ENCODE data around the gene PTK6.

Gene PTK6

GRCh38 chr20:63543131-63543530 is 6.0 kb upstream of the PTK6 start:
- no peak for DNase-seq (ENCODE audit: low read depth)

GRCh38 chr20:63542696-63543095 is 5.5 kb upstream of the PTK6 start:
- DNase-seq (ENCODE audit: low read depth): no peak

- no peak for DNase-seq (ENCODE audit: low read depth)
These were observed 4.9 kb upstream of the PTK6 start for GRCh38 chr20:63542031-63542559.

GRCh38 chr20:63541371-63541770 is 4.2 kb upstream of the PTK6 start:
- no peak for DNase-seq (ENCODE audit: low read depth)

- no peak for DNase-seq (ENCODE audit: low read depth)
These were observed 3.4 kb upstream of the PTK6 start for GRCh38 chr20:63540417-63541186.

- DNase-seq (ENCODE audit: low read depth): no peak
These were observed 2.5 kb upstream of the PTK6 start for GRCh38 chr20:63539441-63540370.

GRCh38 chr20:63539092-63539430 is 1.9 kb upstream of the PTK6 start:
- no peak for DNase-seq (ENCODE audit: low read depth)

GRCh38 chr20:63538204-63539091 is 1.3 kb upstream of the PTK6 start:
- DNase-seq (ENCODE audit: low read depth): peak; percentile 38

- peak; percentile 79 for DNase-seq (ENCODE audit: low read depth)
These were observed 488 bp upstream of the PTK6 start for GRCh38 chr20:63537525-63538203.

GRCh38 chr20:63536241-63536977 is 767 bp downstream of the PTK6 start:
- DNase-seq (ENCODE audit: low read depth): no peak

- DNase-seq (ENCODE audit: low read depth): no peak
These were observed 2.1 kb downstream of the PTK6 start for GRCh38 chr20:63534831-63535651.

GRCh38 chr20:63534427-63534830 is 2.7 kb downstream of the PTK6 start:
- DNase-seq (ENCODE audit: low read depth): no peak

GRCh38 chr20:63533871-63534393 is 3.2 kb downstream of the PTK6 start:
- no peak for DNase-seq (ENCODE audit: low read depth)

GRCh38 chr20:63533388-63533787 is 3.8 kb downstream of the PTK6 start:
- DNase-seq (ENCODE audit: low read depth): no peak

GRCh38 chr20:63532449-63532971 is 4.7 kb downstream of the PTK6 start:
- no peak for DNase-seq (ENCODE audit: low read depth)

GRCh38 chr20:63531686-63532448 is 5.3 kb downstream of the PTK6 start:
- no peak for DNase-seq (ENCODE audit: low read depth)

- no peak for DNase-seq (ENCODE audit: low read depth)
These were observed 6.4 kb downstream of the PTK6 start for GRCh38 chr20:63530788-63531160.
